HG03558 (cell line): Measurements from ENCODE around the gene PKP3.
"Not testable (repeated sequence)": the region's sequence is repeated elsewhere in the genome, so short reads cannot be mapped to it uniquely, and the experiment has no call there.

Source experiments
- ATAC-seq: cut with Tn5 transposase; IDR thresholded peaks from one replicate; pipeline ENCODE4 v1.9.1; 2021; ENCODE audit warnings: moderate number of reproducible peaks; ENCODE audit not compliant: unreplicated experiment; ENCODE audit errors: extremely low read depth

PKP3 gene, protein sequence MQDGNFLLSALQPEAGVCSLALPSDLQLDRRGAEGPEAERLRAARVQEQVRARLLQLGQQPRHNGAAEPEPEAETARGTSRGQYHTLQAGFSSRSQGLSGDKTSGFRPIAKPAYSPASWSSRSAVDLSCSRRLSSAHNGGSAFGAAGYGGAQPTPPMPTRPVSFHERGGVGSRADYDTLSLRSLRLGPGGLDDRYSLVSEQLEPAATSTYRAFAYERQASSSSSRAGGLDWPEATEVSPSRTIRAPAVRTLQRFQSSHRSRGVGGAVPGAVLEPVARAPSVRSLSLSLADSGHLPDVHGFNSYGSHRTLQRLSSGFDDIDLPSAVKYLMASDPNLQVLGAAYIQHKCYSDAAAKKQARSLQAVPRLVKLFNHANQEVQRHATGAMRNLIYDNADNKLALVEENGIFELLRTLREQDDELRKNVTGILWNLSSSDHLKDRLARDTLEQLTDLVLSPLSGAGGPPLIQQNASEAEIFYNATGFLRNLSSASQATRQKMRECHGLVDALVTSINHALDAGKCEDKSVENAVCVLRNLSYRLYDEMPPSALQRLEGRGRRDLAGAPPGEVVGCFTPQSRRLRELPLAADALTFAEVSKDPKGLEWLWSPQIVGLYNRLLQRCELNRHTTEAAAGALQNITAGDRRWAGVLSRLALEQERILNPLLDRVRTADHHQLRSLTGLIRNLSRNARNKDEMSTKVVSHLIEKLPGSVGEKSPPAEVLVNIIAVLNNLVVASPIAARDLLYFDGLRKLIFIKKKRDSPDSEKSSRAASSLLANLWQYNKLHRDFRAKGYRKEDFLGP

DNA sequence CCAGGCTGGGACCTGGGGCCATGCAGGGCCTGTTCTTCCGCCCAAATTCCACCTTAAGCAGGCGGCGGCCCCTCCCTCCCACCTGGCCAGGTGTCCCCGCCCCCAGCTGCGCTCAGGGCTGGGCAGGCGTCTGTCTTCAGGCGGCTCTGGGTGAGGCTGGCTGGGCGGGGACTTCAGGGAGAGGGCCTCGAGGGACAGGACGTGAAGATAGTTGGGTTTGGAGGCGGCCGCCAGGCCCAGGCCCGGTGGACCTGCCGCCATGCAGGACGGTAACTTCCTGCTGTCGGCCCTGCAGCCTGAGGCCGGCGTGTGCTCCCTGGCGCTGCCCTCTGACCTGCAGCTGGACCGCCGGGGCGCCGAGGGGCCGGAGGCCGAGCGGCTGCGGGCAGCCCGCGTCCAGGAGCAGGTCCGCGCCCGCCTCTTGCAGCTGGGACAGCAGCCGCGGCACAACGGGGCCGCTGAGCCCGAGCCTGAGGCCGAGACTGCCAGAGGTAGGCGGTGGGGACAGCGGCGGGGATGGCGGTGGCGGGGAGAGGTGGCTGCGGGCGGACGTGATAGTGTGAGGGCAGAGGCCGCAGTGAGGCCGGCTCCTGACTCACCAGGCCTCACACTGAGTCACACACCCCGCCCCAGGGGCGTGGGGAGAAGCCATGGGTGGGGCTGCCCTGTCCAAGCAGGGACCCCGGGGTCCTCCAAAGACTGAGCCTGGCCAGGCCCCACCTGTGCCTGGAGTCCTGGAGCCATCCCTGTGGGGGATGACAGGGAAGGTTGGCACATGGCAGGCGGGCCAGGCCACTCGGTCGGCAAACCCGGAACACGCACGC is at the start of gene PKP3:
Gene PKP3 (plus strand): TSS at position 176 of the 824 bp plus-strand sequence. CDS start 84 bp downstream, at position 260.
- no peak for ATAC-seq

DNA sequence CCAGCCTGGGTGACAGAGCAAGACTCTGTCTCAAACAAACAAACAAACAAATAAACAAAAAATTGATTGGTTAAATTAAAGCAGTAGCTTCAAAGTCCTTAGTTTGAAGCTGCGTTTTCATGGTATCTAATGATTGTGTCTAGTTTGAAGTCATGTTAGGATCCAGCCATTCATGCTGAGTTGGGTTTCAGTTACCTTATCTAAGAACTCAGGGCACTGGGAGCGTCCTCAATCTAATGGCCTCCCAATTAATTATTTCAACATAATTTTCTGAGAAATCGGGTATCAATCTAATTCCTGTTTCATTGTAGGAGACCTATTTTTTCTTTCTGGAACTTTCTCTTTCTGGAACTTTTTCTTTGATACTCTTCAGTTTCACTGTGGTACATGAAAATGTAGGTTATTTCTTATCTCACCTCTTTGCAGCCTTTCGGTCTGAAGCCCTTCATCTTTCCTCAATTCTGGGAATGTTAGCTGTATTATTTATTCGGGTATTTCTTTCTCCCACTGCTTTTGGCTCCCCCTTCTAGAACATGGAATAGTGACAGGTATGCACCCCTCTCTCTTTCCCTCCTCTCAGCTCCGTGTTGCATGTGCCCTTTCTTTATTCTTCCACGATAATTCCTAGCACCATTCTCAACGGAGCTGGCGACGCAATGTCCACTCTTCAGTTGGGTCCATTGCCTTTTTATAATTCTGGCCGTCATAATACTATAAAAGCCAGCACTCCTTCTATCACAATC is 49.0 kb upstream of the PKP3 start:
- ATAC-seq = no peak

DNA sequence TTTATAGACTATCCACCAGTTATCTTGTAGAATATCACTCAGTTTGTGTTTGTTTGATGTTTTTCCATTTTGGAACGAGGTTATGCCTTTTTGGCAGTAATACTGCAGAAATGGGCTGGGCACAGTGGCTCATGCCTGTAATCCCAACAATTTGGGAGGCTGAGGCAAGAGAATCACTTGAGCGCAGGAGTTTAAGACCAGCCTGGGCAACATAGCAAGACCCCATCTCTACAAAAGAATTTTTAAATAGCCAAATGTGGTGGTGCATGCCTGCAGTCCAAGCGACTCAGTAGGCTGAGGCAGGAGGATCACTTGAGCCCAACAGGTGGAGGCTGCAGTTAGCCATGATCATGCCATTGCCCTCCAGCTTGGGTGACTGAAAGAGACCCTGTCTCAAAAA is 47.5 kb upstream of the PKP3 start:
- ATAC-seq = no peak

- not testable (repeated sequence) for ATAC-seq
These were observed 44.6 kb upstream of the PKP3 start for GRCh38 chr11:349270-349954.

- ATAC-seq = not testable (repeated sequence)
These were observed 43.8 kb upstream of the PKP3 start for GRCh38 chr11:350033-350722.

- ATAC-seq = no peak
These were observed 43.2 kb upstream of the PKP3 start for GRCh38 chr11:350723-351255.

DNA sequence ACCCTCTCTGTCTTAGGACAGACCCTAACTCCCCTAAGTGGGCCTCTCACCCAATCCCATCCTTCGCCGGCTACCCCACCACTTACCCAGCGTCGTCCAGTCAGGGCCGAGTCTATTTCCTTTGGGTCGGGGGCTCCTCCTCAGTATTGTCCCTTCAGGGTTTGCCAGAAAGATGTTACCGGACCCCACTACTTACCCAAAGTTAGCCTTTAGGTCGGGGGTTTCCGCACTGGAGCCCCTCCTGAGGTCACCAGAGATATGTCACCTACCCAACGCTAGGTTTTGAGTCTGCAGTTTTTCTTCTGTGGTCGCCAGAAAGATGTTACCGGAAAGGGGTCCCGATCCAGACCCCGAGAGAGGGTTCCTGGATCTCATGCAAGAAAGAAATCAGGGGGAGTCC is 42.6 kb upstream of the PKP3 start:
- ATAC-seq = no peak

DNA sequence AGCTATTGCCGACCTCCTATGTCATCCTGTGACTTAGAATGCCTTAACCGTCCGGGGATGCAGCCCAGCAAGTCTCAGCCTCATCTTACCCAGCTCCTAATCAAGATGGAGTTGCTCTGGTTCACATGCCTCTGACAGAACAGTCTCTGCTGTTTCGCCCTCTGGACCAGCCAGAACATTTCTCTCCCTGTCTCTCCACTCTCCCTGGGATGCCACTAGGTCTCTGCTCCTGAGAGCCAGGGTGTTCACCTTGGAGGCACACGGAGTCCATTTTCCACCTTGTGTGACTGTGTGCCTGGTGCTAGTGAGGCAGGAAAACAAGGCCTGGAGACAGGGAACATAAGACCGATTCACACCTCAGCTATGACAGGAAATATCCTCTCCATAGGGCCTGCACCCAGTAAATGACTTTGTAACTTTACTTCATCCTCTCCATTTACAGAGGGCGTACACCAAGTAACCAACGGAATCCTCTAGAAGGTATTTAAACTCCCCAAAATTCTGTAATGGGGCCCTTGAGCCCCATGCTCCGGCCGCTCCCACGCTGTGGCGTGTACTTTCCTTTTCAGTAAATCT is 41.5 kb upstream of the PKP3 start:
- ATAC-seq = no peak

GRCh38 chr11:353179-353873 is 40.7 kb upstream of the PKP3 start:
- no peak for ATAC-seq

GRCh38 chr11:355581-356458 is 38.2 kb upstream of the PKP3 start:
- ATAC-seq = no peak

DNA sequence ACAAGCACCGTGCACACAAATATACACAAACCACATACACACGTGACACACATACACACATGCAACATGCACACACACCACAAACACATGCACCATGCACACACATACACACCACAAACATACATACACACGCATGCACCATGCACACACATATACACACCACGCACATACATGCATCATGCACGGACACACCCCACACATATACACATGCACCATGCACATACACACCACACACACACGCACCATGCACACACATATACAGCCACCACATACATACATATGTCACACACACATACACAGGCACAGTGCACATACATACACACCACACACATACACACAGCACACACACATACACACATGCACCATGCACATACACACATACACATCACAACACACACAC is 37.4 kb upstream of the PKP3 start:
- no peak for ATAC-seq

DNA sequence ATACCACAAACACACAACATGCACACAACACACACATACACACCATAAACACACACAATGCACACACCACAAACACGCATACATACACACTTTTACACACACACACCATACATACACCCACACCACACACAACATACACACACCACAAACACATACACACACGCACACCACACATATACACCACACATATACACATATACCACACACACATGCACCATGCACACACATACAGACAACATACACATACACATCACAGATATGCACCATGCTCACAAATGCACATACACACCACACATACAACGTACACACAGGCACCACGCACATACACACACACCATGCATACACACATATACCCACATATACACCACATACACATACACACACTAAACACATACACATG is 36.4 kb upstream of the PKP3 start:
- no peak for ATAC-seq

DNA sequence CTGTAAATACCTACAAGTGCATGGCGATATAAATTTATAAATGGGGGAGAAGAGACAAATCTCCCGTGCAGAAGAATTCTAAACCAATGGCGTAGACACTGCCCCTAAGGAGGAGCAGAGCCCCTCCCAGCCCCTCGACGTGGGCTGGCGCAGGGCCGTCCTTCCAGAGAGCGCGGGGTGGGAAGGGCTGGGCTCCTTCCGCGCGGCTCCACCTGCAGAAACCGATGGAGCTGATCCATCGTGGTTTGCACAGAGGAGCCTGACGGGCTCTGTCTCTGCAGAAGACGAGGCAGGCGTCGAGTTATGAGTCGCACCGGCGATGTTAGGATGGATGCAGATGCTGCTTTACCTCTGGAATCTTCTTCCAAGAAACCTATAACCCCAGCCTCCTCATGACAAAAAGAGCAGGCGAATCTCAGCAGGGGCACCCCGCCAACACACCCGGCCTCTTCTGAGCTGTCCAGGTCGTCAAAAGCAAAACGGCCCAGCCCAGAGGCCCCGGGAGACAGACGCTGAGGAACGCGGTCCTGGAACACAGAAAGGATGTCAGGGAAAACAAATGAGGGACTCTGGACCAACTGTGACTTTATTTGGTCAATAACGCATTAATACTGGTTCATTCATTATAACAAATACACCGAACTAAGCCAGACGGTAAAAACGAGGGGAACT is 35.7 kb upstream of the PKP3 start:
- ATAC-seq = no peak

- ATAC-seq = no peak
These were observed 34.8 kb upstream of the PKP3 start for GRCh38 chr11:359181-359714.

- ATAC-seq = no peak
These were observed 33.4 kb upstream of the PKP3 start for GRCh38 chr11:360326-361280.
